ENCODE data around the gene FBXW10. TPM values are rescaled to one million over a fixed set of nuclear protein-coding genes. Genes with fewer than 3 reads are reported as not detected.
"Not testable (repeated sequence)": the region's sequence is repeated elsewhere in the genome, so short reads cannot be mapped to it uniquely, and the experiment has no call there.

Gene FBXW10
- total RNA-seq, 1 experiment from 2014 or later, result not detected

DNA sequence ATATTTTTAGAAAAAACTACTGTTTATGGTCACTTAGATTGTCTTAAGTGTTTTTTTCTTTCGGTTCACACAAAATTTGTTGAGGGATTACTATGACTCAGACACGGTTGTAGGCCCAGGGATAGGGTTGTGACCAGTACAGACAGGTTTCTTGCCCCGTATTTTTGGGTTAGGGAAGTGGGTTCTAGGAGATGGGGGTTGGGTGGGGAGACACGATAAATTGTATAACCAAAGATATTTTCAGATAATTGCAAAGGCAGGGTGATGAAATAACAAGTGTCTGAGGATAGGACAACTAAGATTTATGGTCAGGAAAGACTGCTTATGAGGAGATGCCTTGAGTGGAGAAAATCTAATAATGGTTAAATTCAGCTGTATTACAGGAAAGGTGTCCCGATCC, 38.0 kb downstream of the FBXW10 start:
- not testable (repeated sequence) for H3K14ac ChIP-seq (ENCODE audit: insufficient read depth, low read length); H3K23me2 ChIP-seq (ENCODE audit: insufficient read length, low read depth, low read length, poor library complexity, severe bottlenecking); H4K91ac ChIP-seq (ENCODE audit: insufficient read length, low read depth, low read length); H3K4ac ChIP-seq (ENCODE audit: low read depth, low read length); H3K9ac ChIP-seq (ENCODE audit: extremely low read depth, insufficient read length, low read length); H4K20me1 ChIP-seq (ENCODE audit: control insufficient read depth, insufficient read depth, insufficient read length); H3K27ac ChIP-seq (ENCODE audit: insufficient read length, low read depth, low read length); H2BK20ac ChIP-seq (ENCODE audit: low read depth, low read length, poor library complexity, severe bottlenecking); H3K56ac ChIP-seq (ENCODE audit: insufficient read length, low read depth, low read length); H2BK15ac ChIP-seq (ENCODE audit: low read depth, low read length); H3K4me1 ChIP-seq (ENCODE audit: insufficient read depth, low read length); H3K4me2 ChIP-seq (ENCODE audit: insufficient read depth, insufficient read length, low read length); H3K9me3 ChIP-seq (ENCODE audit: control insufficient read depth, low read depth, low read length); H3K9me3 Mint-ChIP-seq; DNase-seq; H3K23ac ChIP-seq (ENCODE audit: insufficient read length, low read depth, low read length); H4K5ac ChIP-seq (ENCODE audit: insufficient read length, low read depth, low read length); H3K27ac Mint-ChIP-seq; H2BK5ac ChIP-seq (ENCODE audit: insufficient read length, low read length); H2AFZ ChIP-seq (ENCODE audit: low read length); H3K79me2 ChIP-seq (ENCODE audit: insufficient read depth, low read length); H3K27me3 Mint-ChIP-seq (ENCODE audit: low read depth); H3K27me3 ChIP-seq (ENCODE audit: insufficient read depth, low read length); H2BK12ac ChIP-seq (ENCODE audit: insufficient read length, low read depth, low read length); H2BK120ac ChIP-seq (ENCODE audit: low read depth, low read length, poor library complexity, severe bottlenecking); H2AK5ac ChIP-seq (ENCODE audit: insufficient read length, low read length); H4K8ac ChIP-seq (replicated peaks; ENCODE audit: insufficient read length, low read depth, low read length); H3K79me1 ChIP-seq (ENCODE audit: insufficient read depth, low read depth, low read length, poor library complexity, severe bottlenecking); H3K18ac ChIP-seq (ENCODE audit: insufficient read length, low read depth, low read length); H3T11ph ChIP-seq (ENCODE audit: low read length)
- H3K36me3 Mint-ChIP-seq (ENCODE audit: insufficient read depth in 1 of 3, low read depth in 3 of 3), result peaks cover 2 to 12% (median 8%) of the 10 kb centered on the region in 3 experiments; a peak in 5 of 7 replicates
- H3K4me3 Mint-ChIP-seq, result peak overlapping the region; percentile 65 to 79
- WGBS (ENCODE audit: extremely low coverage, insufficient read length, low lambda C conversion rate), result no CpG with 5 or more reads among the region's 5 CpGs
- H3K4me1 Mint-ChIP-seq, result peaks cover 11 to 22% of the 10 kb centered on the region in 2 experiments

- H3K9ac ChIP-seq (ENCODE audit: extremely low read depth, insufficient read length, low read length); H4K91ac ChIP-seq (ENCODE audit: insufficient read length, low read depth, low read length); H3K27me3 ChIP-seq (ENCODE audit: insufficient read depth, low read length); H3K9me3 Mint-ChIP-seq; H3K4me1 ChIP-seq (ENCODE audit: insufficient read depth, low read length); H4K20me1 ChIP-seq (ENCODE audit: control insufficient read depth, insufficient read depth, insufficient read length); DNase-seq; H3K4ac ChIP-seq (ENCODE audit: low read depth, low read length); H3K4me2 ChIP-seq (ENCODE audit: insufficient read depth, insufficient read length, low read length); H3K9me3 ChIP-seq (ENCODE audit: control insufficient read depth, low read depth, low read length); H3K79me1 ChIP-seq (ENCODE audit: insufficient read depth, low read depth, low read length, poor library complexity, severe bottlenecking); H2BK12ac ChIP-seq (ENCODE audit: insufficient read length, low read depth, low read length); H2AFZ ChIP-seq (ENCODE audit: low read length); H4K5ac ChIP-seq (ENCODE audit: insufficient read length, low read depth, low read length); H3K14ac ChIP-seq (ENCODE audit: insufficient read depth, low read length); H3K27me3 Mint-ChIP-seq (ENCODE audit: low read depth); H2BK15ac ChIP-seq (ENCODE audit: low read depth, low read length); H4K8ac ChIP-seq (replicated peaks; ENCODE audit: insufficient read length, low read depth, low read length); H3K23me2 ChIP-seq (ENCODE audit: insufficient read length, low read depth, low read length, poor library complexity, severe bottlenecking); H3T11ph ChIP-seq (ENCODE audit: low read length); H3K4me3 Mint-ChIP-seq; H2BK20ac ChIP-seq (ENCODE audit: low read depth, low read length, poor library complexity, severe bottlenecking); H3K79me2 ChIP-seq (ENCODE audit: insufficient read depth, low read length); H3K27ac ChIP-seq (ENCODE audit: insufficient read length, low read depth, low read length); H3K18ac ChIP-seq (ENCODE audit: insufficient read length, low read depth, low read length); H3K23ac ChIP-seq (ENCODE audit: insufficient read length, low read depth, low read length); H3K56ac ChIP-seq (ENCODE audit: insufficient read length, low read depth, low read length); H2BK5ac ChIP-seq (ENCODE audit: insufficient read length, low read length); H2AK5ac ChIP-seq (ENCODE audit: insufficient read length, low read length); H2BK120ac ChIP-seq (ENCODE audit: low read depth, low read length, poor library complexity, severe bottlenecking): not testable (repeated sequence)
- Mint-ChIP-seq H3K27ac (peak overlapping the region in 1 of 3 experiments; percentile 26; a peak in 2 of 7 replicates), H3K36me3 (ENCODE audit: insufficient read depth in 1 of 3, low read depth in 3 of 3) (peaks cover 6 to 20% (median 18%) of the 10 kb centered on the region in 3 experiments; a peak in 6 of 7 replicates), H3K4me1 (peaks cover 11 to 18% of the 10 kb centered on the region in 2 experiments)
- WGBS (ENCODE audit: extremely low coverage, insufficient read length, low lambda C conversion rate), result no CpG with 5 or more reads among the region's 1 CpG
These were observed 42.1 kb downstream of the FBXW10 start for GRCh38 chr17:18785933-18786332.
